Head of caudate nucleus (tissue), 42 donors: ENCODE results near the gene TNNT1.

Experiments used
- DNase-seq, 42 donors: peaks; one replicate each; pipeline versions ENCODE4 v3.0.0 to v3.0.0-alpha.2; 2020 to 2021; ENCODE audit warnings: mixed read lengths in 7 of 42
- intact Hi-C: fragments of 100-400 bp; cut with DNase I; formaldehyde crosslinking; loops from one replicate; pipeline ENCODE4 v1.15.0; 2022

Gene TNNT1

DNA sequence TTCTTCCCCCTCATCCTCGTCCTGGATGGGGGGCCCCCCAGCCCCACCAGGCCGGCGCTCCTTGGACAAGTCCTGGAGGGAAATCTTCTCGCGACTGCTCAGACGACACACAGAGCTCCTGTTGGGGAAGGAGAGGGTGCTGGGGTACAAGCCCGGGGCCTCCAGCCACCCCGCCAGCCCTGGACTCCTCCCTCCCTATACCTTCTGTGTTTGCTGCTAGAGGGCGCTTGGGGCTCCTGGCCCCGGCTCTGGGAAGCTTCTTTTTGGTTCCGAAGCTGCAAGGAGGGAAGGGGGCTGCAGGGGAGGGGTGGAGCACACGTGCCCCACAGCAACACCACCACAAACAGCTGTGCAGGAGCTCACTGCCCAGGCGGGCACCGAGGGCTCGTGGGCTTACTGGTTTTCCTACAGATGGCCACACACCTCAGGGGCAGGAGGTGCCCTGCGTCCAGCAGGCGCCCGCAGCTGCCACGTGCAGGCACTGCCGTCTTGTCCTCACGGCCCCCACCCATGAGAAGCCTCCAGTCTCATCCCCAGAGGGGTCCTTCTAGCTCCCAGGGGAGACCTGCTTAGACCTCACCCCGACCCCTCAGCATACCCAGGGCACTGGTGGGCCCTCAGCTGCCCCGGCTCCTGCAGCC is 52.8 kb downstream of the TNNT1 start:
- intact Hi-C loops = no loop called here
- DNase-seq = no peak

DNA sequence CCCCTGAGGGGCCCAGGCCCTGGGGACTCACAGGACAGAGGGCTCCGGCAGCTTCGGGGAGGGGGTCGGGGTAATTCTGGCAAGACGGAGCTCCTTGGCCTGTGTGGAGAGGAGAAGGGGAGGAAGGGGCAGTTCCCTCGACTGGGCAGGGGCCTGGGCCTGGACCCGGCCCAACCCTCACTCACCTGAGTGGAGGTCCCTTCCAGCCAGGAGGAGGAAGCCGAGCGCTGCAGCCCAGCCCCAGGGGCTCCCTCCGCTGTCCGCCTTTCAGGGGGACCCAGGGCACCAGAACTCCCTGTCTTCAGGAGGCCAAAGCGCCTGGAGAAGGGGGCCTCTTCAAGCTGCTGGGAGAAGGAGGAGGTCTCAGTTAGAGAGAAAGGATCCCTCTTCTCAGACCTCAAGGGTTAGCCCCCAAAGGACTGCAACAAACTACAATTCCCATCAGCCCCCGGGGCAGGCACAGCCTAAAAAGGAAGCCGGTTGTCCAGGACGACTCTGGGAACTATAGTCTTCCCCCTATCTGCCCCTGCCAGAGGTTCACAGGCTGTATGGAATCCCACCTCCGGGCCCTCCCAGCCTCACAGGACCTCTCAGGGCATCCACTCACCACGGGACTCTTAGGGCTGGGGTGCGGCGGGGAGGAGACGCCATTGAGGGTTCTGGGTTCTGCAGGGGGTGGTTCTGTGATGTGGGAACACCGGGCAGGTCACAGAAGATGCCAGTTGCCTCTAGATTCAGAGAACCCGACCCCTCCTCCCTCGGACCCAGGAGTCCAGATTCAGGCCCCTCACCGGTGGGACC is 53.5 kb downstream of the TNNT1 start:
- intact Hi-C loops = no loop called here
- DNase-seq = no peak

DNA sequence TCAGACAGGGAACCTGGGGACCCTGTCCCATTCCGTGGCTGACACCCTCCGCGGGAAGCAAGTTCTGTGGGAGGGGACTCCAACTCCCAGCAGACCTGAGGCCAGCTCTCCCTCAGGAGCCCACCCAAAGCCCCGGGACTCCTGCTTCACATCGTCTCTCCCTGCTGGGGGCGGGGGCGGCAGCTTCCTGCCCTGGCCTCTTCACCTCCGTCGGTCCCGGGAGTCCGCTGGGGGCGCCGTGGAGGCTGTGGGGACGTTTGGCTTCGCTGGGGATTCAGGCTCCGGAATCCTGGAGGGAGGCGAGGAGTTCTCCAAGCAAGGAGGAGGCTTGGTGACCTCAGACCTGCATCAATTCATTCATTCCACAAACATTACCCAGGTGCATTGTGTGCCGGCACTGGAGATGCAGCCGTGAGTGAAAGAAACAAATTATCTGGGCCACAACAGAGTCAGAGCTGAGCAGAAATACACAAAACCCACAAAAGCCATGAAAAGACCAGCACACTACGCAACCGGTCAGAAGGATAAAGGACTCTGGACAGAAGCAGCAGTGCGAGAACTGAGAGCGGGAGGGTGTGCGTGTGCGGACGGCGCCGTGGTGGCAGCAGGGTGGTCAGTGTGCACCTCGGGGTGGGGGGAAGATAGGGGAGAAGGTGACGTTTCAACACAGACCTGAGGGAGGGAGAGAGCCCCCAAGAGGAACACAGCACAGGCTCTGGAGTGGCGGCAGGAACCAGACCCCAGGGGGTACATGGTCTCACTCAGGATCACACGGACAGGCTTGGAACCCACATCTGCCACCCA is 54.3 kb downstream of the TNNT1 start:
- intact Hi-C loops = no loop called here
- DNase-seq = no peak

DNA sequence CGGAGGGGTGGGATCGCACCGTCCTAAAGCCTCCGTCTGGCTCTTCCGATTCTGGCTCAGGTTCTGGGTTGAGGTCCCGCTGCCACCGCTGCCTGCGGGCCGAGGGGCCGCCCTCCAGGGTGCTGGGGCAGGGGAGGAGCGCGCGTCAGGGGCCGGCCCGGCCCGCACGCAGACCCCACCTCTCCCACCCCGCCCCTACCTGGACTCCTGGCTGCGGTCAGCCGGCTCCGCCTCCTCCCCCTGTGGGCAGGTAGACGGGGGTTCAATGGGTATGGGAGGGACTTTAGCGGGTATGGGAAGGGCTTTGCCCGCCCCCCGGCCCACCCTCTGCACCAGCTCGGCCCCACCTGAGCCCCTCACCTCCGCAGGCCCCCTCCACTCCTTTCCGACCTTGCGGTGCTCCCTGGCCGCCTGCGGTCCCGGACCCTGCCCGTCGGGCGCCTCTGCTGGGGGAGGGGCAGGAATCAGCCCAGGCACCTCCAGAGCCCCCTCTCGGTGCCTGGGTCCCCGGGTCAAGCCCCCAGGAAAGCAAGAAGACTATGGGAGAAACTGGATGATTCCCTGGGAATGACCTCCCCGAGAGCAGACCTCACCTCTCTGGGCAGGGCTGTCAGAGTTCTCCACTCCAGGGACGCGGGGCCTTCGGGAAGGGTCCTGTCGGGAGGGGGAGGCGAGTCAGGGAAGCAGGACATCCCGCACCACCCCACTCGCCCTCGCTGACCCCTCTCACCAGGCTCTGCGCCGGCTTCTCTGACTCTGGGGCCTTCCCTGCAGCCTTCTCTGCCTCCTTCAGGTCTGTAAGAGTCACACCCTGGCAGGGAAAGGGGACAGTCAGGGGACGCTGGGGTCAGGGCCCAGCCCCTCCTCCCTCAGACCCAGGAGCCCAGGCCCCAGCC is 56.3 kb downstream of the TNNT1 start:
- no peak for DNase-seq

DNA sequence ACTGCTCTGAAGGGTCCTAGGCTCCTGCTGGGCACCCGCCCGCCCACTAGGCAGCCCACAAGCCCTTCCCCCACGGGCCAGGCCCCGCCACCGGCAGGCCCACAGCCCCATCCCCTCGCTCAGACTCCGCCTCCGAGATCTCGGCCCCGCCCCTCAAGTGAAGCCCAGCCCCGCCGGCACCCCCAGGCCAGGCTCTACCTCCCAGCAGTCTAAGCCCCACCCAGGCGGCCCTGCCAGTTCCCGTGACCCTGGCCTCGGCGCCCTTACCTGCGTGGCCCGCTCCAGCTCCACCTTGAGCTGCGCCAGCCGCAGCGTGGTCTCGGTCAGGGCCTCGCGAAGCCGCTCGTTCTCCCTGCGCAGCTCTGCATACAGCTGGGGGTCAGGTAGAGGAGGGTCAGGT is 57.1 kb downstream of the TNNT1 start:
- intact Hi-C loops = no loop called here
- no peak for DNase-seq

More for the DNA sequence above, 56.3 kb downstream of the TNNT1 start:
- intact Hi-C loops = no loop called here

DNA sequence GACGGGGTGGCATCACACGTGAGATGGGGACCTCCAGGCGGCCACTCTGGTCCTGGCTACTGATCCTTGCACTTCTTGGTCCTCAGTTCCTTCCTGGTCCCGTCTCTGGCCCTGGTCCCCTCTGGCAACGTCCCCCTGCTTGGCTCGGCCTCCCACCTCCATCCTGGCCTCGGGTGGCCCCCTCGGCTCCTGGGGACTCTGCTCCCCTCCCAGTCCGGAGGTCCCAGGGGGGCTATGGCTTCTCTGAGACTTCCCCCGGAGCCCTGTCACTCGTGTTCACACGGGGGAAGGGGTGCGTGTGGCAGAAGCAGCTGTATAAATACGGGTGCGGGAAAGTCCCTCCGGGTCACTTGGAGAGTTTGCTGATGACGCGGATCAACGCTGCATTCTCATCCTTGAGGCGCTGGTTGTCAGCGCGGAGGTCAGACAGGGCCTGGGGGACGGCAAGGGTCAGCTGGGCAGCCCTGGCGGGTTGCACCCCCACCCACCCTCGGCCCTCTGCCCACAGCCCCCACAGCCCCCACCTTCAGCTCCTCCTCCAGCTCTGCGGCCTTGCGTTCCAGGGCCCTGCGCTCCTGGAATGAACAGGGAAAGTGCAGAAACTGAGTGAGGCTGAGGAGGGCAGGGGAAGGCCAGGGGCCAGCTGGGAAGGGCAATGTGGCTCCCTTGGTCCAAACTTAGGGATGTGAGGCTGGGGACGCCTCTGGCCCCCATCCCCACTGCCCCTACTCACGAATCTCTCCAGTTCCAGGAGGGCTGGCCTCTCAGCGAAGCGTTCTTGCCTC is 57.7 kb downstream of the TNNT1 start:
- intact Hi-C loops = no loop called here
- no peak for DNase-seq

DNA sequence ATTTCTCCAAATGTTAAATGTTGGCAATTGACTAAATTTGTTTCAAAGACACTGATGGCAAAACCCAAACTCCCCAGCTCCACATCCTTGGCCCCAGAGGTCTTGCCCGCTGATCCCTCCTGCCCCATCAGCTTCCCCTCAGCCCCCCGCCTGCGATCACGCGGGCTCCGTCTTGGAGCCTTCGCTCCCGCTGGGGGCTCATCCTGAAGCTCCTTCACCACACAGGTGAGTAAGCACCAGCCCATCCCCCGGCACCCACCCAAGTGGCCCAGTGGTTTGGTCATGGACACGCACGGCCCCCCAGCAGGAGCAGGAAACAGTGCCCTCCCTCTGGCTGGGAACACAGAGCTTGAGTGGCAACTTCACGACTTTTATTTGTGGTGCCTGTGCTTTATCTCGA is 58.4 kb downstream of the TNNT1 start:
- no peak for DNase-seq
- intact Hi-C loops = no loop called here

DNA sequence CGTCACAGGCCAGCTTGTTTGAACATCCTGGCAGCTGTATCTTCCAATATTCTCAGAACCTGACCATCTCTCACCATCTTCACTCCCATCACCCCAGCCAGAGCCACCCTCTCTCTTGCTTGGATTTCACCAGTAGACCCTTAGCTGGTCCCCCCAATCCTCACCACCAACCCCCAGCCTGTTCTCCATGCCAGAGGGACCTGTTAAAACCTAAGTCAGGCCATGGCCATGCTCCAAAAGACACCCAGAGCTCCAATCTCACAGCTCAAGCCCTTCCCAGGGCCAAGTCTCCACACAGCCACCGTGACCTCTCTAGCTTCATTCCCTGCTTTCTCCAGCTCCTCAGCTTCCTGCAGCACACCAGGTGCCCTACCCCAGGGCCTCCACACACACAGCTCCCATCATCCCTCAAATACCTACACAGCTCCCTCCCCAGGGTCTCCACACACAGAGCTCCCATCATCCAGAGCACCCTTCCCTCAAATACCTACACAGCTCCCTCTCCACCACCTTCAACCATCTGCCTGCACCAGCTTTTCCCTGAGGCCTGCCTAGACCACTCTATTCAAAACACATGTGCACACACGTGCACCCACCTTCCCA is 59.6 kb downstream of the TNNT1 start:
- no peak for DNase-seq

DNA sequence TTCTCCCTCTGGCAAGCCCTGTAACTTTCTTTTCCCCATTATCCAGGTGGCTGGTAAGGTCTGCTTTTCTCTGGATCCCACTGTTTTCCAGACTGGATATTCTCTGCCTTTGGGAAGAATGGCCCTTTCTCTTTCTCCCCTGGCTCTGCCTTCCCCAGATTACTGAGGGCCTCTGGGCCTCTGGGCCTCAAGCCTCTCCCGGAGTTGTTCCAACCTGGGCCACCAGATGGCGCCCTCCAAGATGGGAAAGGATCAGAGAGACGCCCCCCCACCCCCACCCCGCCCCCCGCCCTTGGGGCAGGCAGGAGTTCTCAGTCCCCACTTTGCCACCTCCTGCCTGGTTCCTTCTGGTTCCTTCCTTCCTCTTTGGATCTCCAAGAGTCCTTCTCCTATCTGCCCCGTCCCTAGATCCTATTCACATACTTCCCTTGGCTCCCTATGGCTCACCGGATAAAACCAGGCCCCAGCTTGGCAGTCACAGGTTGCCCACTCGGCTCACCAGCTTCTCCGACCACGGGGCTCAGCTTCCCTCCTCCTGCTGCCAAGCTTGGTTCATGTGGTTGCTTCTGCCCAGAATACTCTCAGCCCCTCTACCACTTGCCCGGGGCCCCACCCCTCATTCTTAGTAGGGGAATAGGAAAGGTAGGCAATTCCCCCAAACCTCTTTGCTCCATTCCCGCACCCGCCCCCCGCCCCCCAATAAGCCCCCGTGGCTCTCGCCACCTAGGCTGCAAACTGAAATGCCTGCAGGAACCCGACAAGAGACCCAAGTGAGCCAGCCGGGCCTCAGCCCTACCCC is 60.3 kb downstream of the TNNT1 start:
- intact Hi-C loops = no loop called here
- DNase-seq = peak in 41 of 42 donors; percentile 49 to 93 (median 79)

More for the DNA sequence above, 59.6 kb downstream of the TNNT1 start:
- intact Hi-C loops = no loop called here

DNA sequence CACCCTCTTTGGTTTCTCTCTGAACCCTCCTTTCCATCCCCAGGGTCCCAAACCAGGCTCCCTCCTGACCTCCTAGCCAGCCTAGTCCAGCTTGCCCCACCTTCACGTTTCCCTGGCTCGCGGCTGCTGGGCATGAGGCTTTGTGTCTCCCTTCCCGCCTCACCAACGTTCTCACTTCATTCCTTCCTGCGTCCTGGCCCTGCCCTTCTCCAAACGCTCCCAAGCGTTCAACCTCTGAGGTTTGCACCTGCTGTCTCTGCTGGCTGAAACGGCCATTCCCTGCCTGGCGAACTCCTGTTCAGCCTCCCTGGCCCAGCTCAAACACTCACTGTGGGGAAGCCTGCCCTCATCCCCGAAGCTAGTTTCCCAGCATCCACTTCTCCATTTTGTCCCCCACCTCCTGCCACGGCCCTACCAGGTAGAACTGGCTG is 61.0 kb downstream of the TNNT1 start:
- intact Hi-C loops = no loop called here
- no peak for DNase-seq

DNA sequence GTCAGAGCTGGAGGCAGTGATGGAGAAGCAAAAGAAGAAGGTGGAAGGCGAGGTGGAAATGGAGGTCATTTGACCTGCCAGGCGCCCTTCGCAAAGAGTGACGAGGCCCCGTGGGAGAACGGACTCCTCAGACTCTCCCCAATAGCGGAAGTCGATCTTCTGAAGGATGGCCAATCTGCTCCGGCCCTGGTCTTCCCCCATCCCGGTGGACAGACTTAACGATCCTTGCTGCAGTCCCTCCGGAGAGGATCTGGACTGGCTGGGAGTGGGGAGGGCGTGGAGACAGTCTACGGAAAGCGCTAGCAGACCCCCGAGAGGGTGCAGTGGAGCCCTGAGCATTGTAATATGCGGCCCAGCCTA is 61.5 kb downstream of the TNNT1 start:
- DNase-seq = no peak
- intact Hi-C loops = no loop called here

DNA sequence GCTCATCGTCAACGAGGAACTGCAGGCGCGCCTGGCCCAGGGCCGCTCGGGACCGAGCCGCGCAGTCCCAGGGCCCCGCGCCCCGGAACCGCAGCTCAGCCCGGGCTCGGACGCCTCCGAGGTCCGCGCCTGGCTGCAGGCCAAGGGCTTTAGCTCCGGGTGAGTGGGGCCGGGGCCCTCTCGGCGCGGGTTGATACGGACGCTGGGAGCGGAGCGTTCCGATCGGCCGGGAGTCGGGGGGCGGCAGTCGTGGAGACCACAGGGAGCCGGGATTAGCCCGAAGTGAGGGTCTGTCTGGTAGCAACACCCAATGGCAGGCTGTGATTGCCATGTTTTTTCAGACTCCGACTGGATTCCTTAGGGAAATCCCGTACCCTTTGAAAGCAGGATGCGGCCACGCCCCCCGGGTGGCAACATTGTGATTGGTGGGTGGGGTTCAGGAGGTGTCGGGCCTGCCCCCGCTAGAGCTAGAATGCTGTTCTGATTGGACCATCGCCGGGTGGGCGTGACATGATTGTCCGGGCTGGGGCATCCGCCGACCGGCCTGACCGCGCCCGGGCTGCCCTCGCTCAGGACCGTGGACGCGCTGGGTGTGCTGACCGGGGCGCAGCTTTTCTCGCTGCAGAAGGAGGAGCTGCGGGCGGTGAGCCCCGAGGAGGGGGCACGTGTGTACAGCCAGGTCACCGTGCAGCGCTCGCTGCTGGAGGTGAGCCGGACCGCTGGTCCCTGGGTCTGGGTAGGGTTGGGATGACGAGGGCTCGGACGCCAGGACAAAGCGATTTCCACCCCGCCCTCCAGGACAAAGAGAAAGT is 62.1 kb downstream of the TNNT1 start:
- DNase-seq = peak; percentile 74 to 95 (median 86)
- intact Hi-C loops = no loop called here

DNA sequence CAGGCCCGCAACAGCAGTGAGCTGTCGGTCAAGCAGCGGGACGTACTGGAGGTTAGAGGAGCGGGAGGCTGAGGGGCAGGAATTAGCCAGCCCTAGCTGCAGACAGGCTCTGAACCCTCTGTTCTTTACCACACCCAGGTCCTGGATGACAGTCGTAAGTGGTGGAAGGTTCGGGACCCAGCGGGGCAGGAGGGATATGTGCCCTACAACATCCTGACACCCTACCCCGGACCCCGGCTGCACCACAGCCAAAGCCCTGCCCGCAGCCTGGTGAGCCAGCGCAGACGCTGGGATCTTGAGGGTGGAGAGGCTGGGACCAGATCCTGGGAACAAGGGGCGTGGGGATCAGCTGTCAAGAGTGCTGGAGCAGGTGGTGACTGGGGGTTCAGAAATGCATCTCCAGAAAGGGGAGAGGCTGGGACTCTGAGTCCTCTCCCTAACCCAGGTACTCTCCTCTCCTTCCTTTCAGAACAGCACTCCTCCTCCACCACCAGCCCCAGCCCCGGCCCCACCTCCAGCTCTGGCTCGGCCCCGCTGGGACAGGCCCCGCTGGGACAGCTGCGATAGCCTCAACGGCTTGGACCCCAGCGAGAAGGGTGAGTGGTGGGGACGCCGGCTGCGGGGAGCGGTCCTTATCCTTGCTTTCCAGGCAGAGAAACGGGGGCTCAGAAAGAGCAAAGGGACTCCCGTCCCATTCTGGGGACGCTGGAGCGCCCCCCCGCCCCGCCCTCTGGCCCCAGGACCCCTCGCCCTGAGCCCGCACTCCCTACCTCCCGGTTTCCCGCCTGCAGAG is 62.9 kb downstream of the TNNT1 start:
- intact Hi-C loops = no loop called here
- no peak for DNase-seq

DNA sequence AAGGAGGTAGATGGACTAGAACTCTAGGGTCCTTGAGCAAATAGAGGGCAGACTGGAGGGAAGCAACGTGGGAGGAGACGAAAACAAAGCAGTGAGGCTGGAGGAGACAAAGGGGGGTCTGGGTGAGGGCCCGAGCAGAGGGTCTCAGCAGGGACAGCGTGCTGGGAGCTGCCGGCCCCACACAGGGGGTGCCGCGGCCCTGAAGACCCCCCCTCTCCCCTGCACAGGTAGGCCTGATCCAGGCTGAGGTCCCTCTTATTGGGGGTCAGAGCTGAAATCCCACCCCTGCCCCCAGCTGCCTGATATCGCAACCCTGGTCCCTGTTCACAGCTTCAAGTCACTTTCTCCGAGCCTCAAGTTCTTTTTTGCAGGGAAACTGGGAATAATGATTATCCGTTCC is 64.6 kb downstream of the TNNT1 start:
- no peak for DNase-seq
- intact Hi-C loops = no loop called here

DNA sequence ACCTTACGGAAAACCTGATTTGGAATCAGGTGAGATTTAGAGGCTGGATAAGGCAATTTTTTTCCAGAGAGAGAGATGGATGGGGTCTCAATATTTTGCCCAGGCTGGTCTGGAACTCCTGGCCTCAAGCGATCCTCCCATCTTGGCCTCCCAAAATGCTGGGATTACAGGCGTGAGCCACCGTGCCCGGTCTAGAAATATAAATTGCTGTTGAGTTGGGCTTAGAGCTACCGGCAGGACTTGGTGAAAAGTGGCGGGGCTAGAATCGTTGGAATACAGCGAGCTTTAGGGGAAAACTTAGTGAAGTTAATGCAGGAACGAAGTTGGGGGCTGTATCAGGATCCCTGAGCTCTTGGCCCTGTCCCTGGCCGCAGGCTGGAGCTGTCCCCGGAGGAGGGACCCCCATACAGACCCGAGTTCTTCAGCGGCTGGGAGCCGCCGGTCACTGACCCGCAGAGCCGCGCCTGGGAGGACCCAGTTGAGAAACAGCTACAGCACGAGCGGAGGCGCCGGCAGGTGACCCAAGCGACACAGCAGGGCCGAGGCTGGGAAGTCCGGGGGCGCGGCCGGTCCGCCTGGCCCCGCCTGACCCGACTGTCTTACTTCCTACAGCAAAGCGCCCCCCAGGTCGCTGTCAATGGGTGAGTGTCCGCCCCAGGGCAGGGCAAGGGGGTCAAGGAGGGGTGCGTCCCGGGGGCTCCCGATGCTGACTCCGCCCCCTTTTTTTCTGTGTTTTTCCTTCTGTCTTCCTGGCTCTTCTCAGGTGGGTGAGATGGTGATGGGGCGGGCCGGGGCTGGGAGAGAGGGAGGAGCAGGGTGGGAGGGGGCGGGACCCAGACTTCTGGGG is 65.8 kb downstream of the TNNT1 start:
- intact Hi-C loops = no loop called here
- DNase-seq = no peak
